Neural cell (in vitro differentiated cells): ENCODE data around the gene COPS9.

Experiments used
- CTCF ChIP-seq: fragments of 450-650 bp; IDR thresholded peaks from 2 replicates; pipeline ENCODE4 v1.5.1; 2014; ENCODE audit warnings: antibody characterized with exemption, mild to moderate bottlenecking, moderate library complexity; ENCODE audit not compliant: poor library complexity, severe bottlenecking
- EZH2 ChIP-seq: fragments of 200-600, 300-800 bp; shearing (Covaris generic), sonication (generic); IDR thresholded peaks from 2 replicates; pipeline ENCODE4 v1.6.1; 2014; ENCODE audit warnings: antibody characterized with exemption, low read length, borderline replicate concordance, mild to moderate bottlenecking; ENCODE audit not compliant: insufficient read depth, poor library complexity, severe bottlenecking
- POLR2AphosphoS5 ChIP-seq: IDR thresholded peaks from 2 replicates; pipeline ENCODE4 v1.6.1; 2012
- RAD21 ChIP-seq: fragments of 450-650 bp; conservative IDR thresholded peaks from 2 replicates; pipeline ENCODE4 v1.6.1; 2014; ENCODE audit warnings: antibody characterized with exemption, mild to moderate bottlenecking, moderate library complexity
- REST ChIP-seq: IDR thresholded peaks from 2 replicates; pipeline ENCODE4 v1.6.1; 2012; ENCODE audit warnings: borderline replicate concordance

- TF ChIP-seq POLR2AphosphoS5 (no peak), EZH2 (no peak), CTCF (peak; percentile 86), RAD21 (peak; percentile 85), REST (no peak)
Observed at GRCh38 chr2:240149943-240150784, 14.1 kb upstream of the COPS9 start.
